Measurements from ENCODE around the gene SLC26A1.
"Not testable (repeated sequence)": the region's sequence is repeated elsewhere in the genome, so short reads cannot be mapped to it uniquely, and the experiment has no call there.

The SLC26A1 gene

GRCh38 chr4:1003271-1004070, 10.3 kb upstream of the SLC26A1 start:
- no peak overlapping the region for H3K4me3 ChIP-seq (ENCODE audit: low read depth, low read length)
- DNase-seq (ENCODE audit: low read depth) = no peak
- in situ Hi-C loops (cut with HindIII; ENCODE audit: low sequenced_read_pairs) = no loop called here
- TF ChIP-seq CTCF (IDR thresholded peaks at IDR 0.05; ENCODE audit: low read depth, low read length, missing control alignments) = no peak

GRCh38 chr4:1002631-1003251, 9.5 kb upstream of the SLC26A1 start:
- no peak for TF ChIP-seq CTCF (IDR thresholded peaks at IDR 0.05; ENCODE audit: low read depth, low read length, missing control alignments)
- in situ Hi-C loops (cut with HindIII; ENCODE audit: low sequenced_read_pairs) = no loop called here
- no peak overlapping the region for H3K4me3 ChIP-seq (ENCODE audit: low read depth, low read length)
- no peak for DNase-seq (ENCODE audit: low read depth)

- no peak for DNase-seq (ENCODE audit: low read depth)
- in situ Hi-C loops (cut with HindIII; ENCODE audit: low sequenced_read_pairs) = no loop called here
- no peak overlapping the region for H3K4me3 ChIP-seq (ENCODE audit: low read depth, low read length)
- no peak for TF ChIP-seq CTCF (IDR thresholded peaks at IDR 0.05; ENCODE audit: low read depth, low read length, missing control alignments)
These were observed 9.0 kb upstream of the SLC26A1 start for GRCh38 chr4:1002131-1002630.

GRCh38 chr4:1001561-1002130, 8.4 kb upstream of the SLC26A1 start:
- H3K4me3 ChIP-seq (ENCODE audit: low read depth, low read length) = no peak overlapping the region
- no peak for TF ChIP-seq CTCF (IDR thresholded peaks at IDR 0.05; ENCODE audit: low read depth, low read length, missing control alignments)
- in situ Hi-C loops (cut with HindIII; ENCODE audit: low sequenced_read_pairs) = no loop called here
- DNase-seq (ENCODE audit: low read depth) = no peak

DNA sequence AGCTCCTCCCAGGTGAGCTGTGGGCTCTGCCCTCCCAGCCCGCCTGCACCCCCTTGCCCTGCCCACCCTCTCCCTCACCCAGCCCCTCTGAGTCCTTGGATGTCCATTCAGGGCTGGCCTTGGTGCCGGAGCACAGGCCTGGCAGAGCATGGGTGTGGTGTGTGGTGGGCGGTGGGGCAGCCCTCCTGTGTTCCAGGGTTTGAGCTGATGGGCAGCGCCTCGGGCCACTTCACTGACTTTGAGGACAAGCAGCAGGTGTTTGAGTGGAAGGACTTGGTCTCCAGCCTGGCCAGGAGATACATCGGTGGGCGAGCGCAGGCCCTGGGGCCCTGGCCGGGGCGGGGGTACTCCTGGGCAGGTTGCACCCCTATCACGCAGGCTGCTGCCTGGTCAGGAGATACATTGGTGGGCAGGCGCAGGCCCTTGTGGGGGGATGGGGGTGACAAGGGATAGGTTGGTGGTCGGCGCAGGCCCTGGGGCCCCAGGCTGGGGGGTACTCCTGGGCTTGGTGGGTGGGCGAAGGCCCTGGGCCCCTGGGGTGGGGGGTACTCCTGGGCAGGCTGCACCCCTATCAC, 7.6 kb upstream of the SLC26A1 start:
- in situ Hi-C loops (cut with HindIII; ENCODE audit: low sequenced_read_pairs) = no loop called here
- DNase-seq (ENCODE audit: low read depth) = no peak
- no peak overlapping the region for H3K4me3 ChIP-seq (ENCODE audit: low read depth, low read length)
- no peak for TF ChIP-seq CTCF (IDR thresholded peaks at IDR 0.05; ENCODE audit: low read depth, low read length, missing control alignments)

GRCh38 chr4:999882-1000425, 6.8 kb upstream of the SLC26A1 start:
- H3K4me3 ChIP-seq (ENCODE audit: low read depth, low read length) = no peak overlapping the region
- no peak for TF ChIP-seq CTCF (IDR thresholded peaks at IDR 0.05; ENCODE audit: low read depth, low read length, missing control alignments)
- DNase-seq (ENCODE audit: low read depth) = no peak
- in situ Hi-C loops (cut with HindIII; ENCODE audit: low sequenced_read_pairs) = no loop called here

GRCh38 chr4:999240-999863, 6.1 kb upstream of the SLC26A1 start:
- H3K4me3 ChIP-seq (ENCODE audit: low read depth, low read length); in situ Hi-C loops (cut with HindIII; ENCODE audit: low sequenced_read_pairs); DNase-seq (ENCODE audit: low read depth): not testable (repeated sequence)

All from astrocyte of the cerebellum (primary cell).